ENCODE data around the gene DOLPP1. TPM values are rescaled to one million over a fixed set of nuclear protein-coding genes. Genes with fewer than 3 reads are reported as not detected.

DOLPP1 gene
- total and polyA plus RNA-seq, 4 donors = 7.0 to 17.6 (median 10.0) TPM

DNA sequence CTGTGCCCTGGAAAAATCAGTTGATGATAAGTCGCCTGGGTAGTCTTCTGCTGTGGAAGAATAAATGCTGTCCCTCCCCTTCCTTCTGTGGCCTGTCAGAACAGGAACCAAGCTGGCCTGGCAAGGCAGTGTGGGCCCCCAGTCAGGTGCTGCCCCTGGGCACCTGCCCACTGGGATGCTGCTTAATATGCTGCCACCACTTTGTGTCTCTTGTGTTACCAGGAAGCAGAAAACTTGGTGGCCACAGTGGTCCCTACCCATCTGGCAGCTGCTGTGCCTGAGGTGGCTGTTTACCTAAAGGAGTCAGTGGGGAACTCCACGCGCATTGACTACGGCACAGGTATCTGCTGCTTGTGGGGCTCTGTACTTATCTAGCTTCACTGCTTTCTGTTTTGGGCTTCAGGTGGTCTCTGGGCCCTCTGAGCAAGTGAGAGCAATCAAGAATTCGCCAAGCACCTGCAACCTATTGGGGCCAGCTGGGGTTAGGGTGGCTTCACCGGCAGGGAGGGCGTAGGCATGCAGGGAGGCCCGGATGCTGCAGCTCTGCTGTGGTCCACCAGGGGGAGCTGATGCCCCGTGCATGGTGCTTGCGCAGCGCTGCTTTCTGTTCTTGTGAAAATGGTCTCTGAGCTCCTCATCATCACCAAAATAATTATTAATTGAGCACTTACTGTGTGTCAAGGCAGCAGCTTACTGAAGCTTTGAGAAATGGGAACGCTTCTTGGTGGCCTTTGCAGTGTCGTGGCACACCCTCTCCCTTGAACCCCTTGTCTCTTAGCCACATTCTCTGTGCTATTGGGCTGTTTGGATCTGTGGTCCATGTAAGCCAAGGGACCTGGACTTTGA, 50.6 kb downstream of the DOLPP1 start:
- peak; percentile 98 for TF ChIP-seq CTCF (IDR thresholded peaks at IDR 0.05; ENCODE audit: control extremely low read depth, extremely low read depth)
- H3K27me3 ChIP-seq (ENCODE audit: control insufficient read depth in 3 of 3, insufficient read depth in 3 of 3, low read length in 2 of 3) = no peaks in the 10 kb centered on the region
- DNase-seq (peak; percentile 69 to 77 (median 71)), ATAC-seq (ENCODE audit: insufficient read depth, low FRiP score) (peak; percentile 94)
- no peak overlapping the region for H3K9ac ChIP-seq (ENCODE audit: insufficient read depth in 1 of 2, low read length in 2 of 2)
- peaks cover 3 to 34% (median 26%) of the 10 kb centered on the region in 4 donors for H3K36me3 ChIP-seq (ENCODE audit: control insufficient read depth in 4 of 4, insufficient read depth in 4 of 4, low read length in 4 of 4)
- H3K9me3 ChIP-seq (ENCODE audit: control insufficient read depth in 4 of 4, insufficient read depth in 3 of 4, low read length in 3 of 4) = no peaks in the 10 kb centered on the region
- 44 to 46% methylated on average over 13 of the region's 13 CpGs for WGBS, 2 donors
- H3K4me3 ChIP-seq = no peak overlapping the region
- H3K27ac ChIP-seq (ENCODE audit: low read depth in 1 of 2, low read length in 1 of 2) = no peak overlapping the region
- peaks cover 0 to 7% (median 0%) of the 10 kb centered on the region in 5 donors for H3K4me1 ChIP-seq (ENCODE audit: control insufficient read depth in 5 of 5, insufficient read depth in 5 of 5, low read length in 5 of 5)

GRCh38 chr9:129133082-129133481, 52.2 kb downstream of the DOLPP1 start:
- H3K4me3 ChIP-seq = no peak overlapping the region
- H3K9ac ChIP-seq (ENCODE audit: insufficient read depth in 1 of 2, low read length in 2 of 2) = no peak overlapping the region
- DNase-seq (no peak), ATAC-seq (ENCODE audit: insufficient read depth, low FRiP score) (no peak)
- H3K27me3 ChIP-seq (ENCODE audit: control insufficient read depth in 3 of 3, insufficient read depth in 3 of 3, low read length in 2 of 3) = no peaks in the 10 kb centered on the region
- TF ChIP-seq CTCF (IDR thresholded peaks at IDR 0.05; ENCODE audit: control extremely low read depth, extremely low read depth) = no peak
- WGBS, 2 donors = 88 to 94% methylated on average over 4 of the region's 4 CpGs
- peaks cover 0 to 3% (median 0%) of the 10 kb centered on the region in 5 donors for H3K4me1 ChIP-seq (ENCODE audit: control insufficient read depth in 5 of 5, insufficient read depth in 5 of 5, low read length in 5 of 5)
- no peaks in the 10 kb centered on the region for H3K9me3 ChIP-seq (ENCODE audit: control insufficient read depth in 4 of 4, insufficient read depth in 3 of 4, low read length in 3 of 4)
- peaks cover 9 to 37% (median 31%) of the 10 kb centered on the region in 4 donors for H3K36me3 ChIP-seq (ENCODE audit: control insufficient read depth in 4 of 4, insufficient read depth in 4 of 4, low read length in 4 of 4)
- no peak overlapping the region for H3K27ac ChIP-seq (ENCODE audit: low read depth in 1 of 2, low read length in 1 of 2)

DNA sequence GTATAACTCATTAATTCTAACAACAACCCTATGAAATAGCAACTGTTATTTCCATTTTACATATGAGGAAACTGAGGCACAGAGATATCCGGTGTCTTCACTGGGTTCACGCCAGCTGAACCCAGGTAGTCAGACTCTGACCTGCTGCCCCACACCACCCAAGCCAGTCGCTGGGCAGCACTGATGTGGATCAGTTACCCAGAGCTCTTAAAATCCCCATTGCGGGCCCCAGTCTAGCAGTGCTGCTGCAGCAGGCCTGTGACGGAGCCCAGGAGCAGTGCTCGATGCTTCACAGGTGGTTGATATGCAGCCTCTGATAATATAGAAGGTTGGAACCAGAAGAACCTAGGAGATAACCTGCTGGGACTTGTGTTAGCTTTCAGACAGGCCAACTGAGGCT, 54.6 kb downstream of the DOLPP1 start:
- peaks cover 9 to 33% (median 24%) of the 10 kb centered on the region in 4 donors for H3K36me3 ChIP-seq (ENCODE audit: control insufficient read depth in 4 of 4, insufficient read depth in 4 of 4, low read length in 4 of 4)

More for the DNA sequence above, 54.6 kb downstream of the DOLPP1 start:
- Histone ChIP-seq H3K9ac (ENCODE audit: insufficient read depth in 1 of 2, low read length in 2 of 2) (no peak overlapping the region), H3K27me3 (ENCODE audit: control insufficient read depth in 3 of 3, insufficient read depth in 3 of 3, low read length in 2 of 3) (no peaks in the 10 kb centered on the region), H3K4me1 (ENCODE audit: control insufficient read depth in 5 of 5, insufficient read depth in 5 of 5, low read length in 5 of 5) (peaks cover under 1 to 24% (median 4%) of the 10 kb centered on the region in 5 donors), H3K27ac (ENCODE audit: low read depth in 1 of 2, low read length in 1 of 2) (no peak overlapping the region), H3K9me3 (ENCODE audit: control insufficient read depth in 4 of 4, insufficient read depth in 3 of 4, low read length in 3 of 4) (no peaks in the 10 kb centered on the region), H3K4me3 (no peak overlapping the region)
- ATAC-seq (ENCODE audit: insufficient read depth, low FRiP score) (no peak), DNase-seq (no peak)
- 94 to 95% methylated on average over 6 of the region's 6 CpGs for WGBS, 2 donors
- no peak for TF ChIP-seq CTCF (IDR thresholded peaks at IDR 0.05; ENCODE audit: control extremely low read depth, extremely low read depth)
